Dedifferentiated amniotic fluid mesenchymal stem cell (primary cell): ENCODE results near the gene TRIM46.
A peak's percentile ranks its signal among the peaks of the same experiment; 100 is the strongest.

Experiments
- DNase-seq: peaks from one replicate; pipeline ENCODE4 v3.0.0-alpha.2; 2016; ENCODE audit errors: extremely low spot score

The TRIM46 gene

GRCh38 chr1:155173478-155174323, at the start of gene TRIM46:
Gene TRIM46, plus strand, starts transcription at chr1:155173849. Its CDS starts 118 bp downstream, at chr1:155173967.
- peak; percentile 46 for DNase-seq

- no peak for DNase-seq
Observed at GRCh38 chr1:155124503-155125463, 48.9 kb upstream of the TRIM46 start.

GRCh38 chr1:155125511-155125945, 48.1 kb upstream of the TRIM46 start:
- DNase-seq = no peak

- no peak for DNase-seq
Observed at GRCh38 chr1:155125946-155126555, 47.6 kb upstream of the TRIM46 start.

GRCh38 chr1:155126556-155127104, 47.0 kb upstream of the TRIM46 start:
- DNase-seq = no peak

GRCh38 chr1:155127105-155127966, 46.3 kb upstream of the TRIM46 start, which contains the start of gene EFNA1:
Gene EFNA1, plus strand, starts transcription at chr1:155127876. Its CDS starts 102 bp downstream, at chr1:155127978.
- DNase-seq = no peak

- DNase-seq = no peak
Observed at GRCh38 chr1:155127967-155128754, 45.5 kb upstream of the TRIM46 start.

GRCh38 chr1:155128755-155129473, 44.7 kb upstream of the TRIM46 start:
- no peak for DNase-seq

- no peak for DNase-seq
Observed at GRCh38 chr1:155130272-155131006, 43.2 kb upstream of the TRIM46 start.

GRCh38 chr1:155131285-155131684, 42.4 kb upstream of the TRIM46 start:
- DNase-seq = no peak

- no peak for DNase-seq
Observed at GRCh38 chr1:155131856-155132255, 41.8 kb upstream of the TRIM46 start.

GRCh38 chr1:155133799-155134281, 39.8 kb upstream of the TRIM46 start:
- no peak for DNase-seq

- no peak for DNase-seq
Observed at GRCh38 chr1:155134322-155134721, 39.3 kb upstream of the TRIM46 start.

- peak; percentile 75 for DNase-seq
Observed at GRCh38 chr1:155134880-155135414, 38.7 kb upstream of the TRIM46 start.

- peak; percentile 93 for DNase-seq
Observed at GRCh38 chr1:155135415-155136028, 38.1 kb upstream of the TRIM46 start, which contains the start of gene SLC50A1. Gene SLC50A1, plus strand, starts transcription at chr1:155135852. Its CDS starts 60 bp downstream, at chr1:155135912.

- DNase-seq = no peak
Observed at GRCh38 chr1:155136748-155137147, 36.9 kb upstream of the TRIM46 start.
